GM12878 (cell line): ENCODE measurements around the gene GLMP. TPM values are rescaled to one million over a fixed set of nuclear protein-coding genes. Genes with fewer than 3 reads are reported as not detected.

Experiments
- ATAC-seq: fragments of 200-7000 bp; cut with Tn5 transposase; 3 replicates; pipeline ENCODE4 v1.9.1; 2020; ENCODE audit warnings: mild to moderate bottlenecking, moderate library complexity
- BruUV-seq: library from RNA; stranded (reverse); fragments of 400-500 nt; replicated peaks from 2 replicates; lab custom pipeline; 2021; lab: Mats Ljungman, UMichigan
- CTCF ChIA-PET: fragments of 300-600 bp; sonication (Branson Sonifier 250); formaldehyde crosslinking; extraction: SDS; loops from one replicate; lab custom pipeline; 2021; ENCODE audit warnings: inconsistent platforms; lab: Yijun Ruan, JAX
- POLR2A ChIA-PET: fragments of 350-600 bp; formaldehyde crosslinking; extraction: SDS; loops from one replicate; lab custom pipeline; 2021; ENCODE audit warnings: inconsistent platforms; lab: Charles Lee
- RAD21 ChIA-PET: fragments of 300-600 bp; sonication (Branson Sonifier 250); formaldehyde crosslinking; loops from one replicate; lab custom pipeline; 2023; ENCODE audit warnings: antibody characterized with exemption; ENCODE audit not compliant: unreplicated experiment; lab: Charles Lee
- SMC1A ChIA-PET: fragments of 300-600 bp; sonication (Branson Sonifier 250); formaldehyde crosslinking; loops from one replicate; lab custom pipeline; 2023; ENCODE audit not compliant: unreplicated experiment, uncharacterized antibody; lab: Charles Lee
- DNase-seq: peaks from one replicate; pipeline ENCODE4 v3.0.0-alpha.2; 2011; ENCODE audit warnings: low read depth, low spot score
- FAIRE-seq: peaks from 3 replicates; lab custom pipeline; 2011; peaks lifted over from hg19 to GRCh38; lab: Jason Lieb, UNC
- H2AFZ ChIP-seq: 2 replicates; pipeline ENCODE4 v1.6.0; 2011; ENCODE audit warnings: low read depth, low read length, control low read depth; ENCODE audit not compliant: control insufficient read depth
- H3K27ac ChIP-seq: 2 replicates; pipeline ENCODE4 v1.5.1; 2011; ENCODE audit warnings: control low read depth; ENCODE audit not compliant: control insufficient read depth, insufficient read depth
- H3K27me3 ChIP-seq, 2 experiments: replicated peaks in 1 of 2; 2 replicates each; pipeline versions ENCODE4 v1.6.0 to v1.6.1; 2011; ENCODE audit warnings: low read length in 1 of 2; ENCODE audit not compliant: control insufficient read depth in 2 of 2, insufficient read depth in 2 of 2
- H3K36me3 ChIP-seq, 2 experiments: 2 replicates each; pipeline ENCODE4 v1.5.1; 2011; ENCODE audit warnings: low read length in 1 of 2; ENCODE audit not compliant: control insufficient read depth in 2 of 2, insufficient read depth in 2 of 2
- H3K4me1 ChIP-seq: 2 replicates; pipeline ENCODE4 v1.6.1; 2011; ENCODE audit warnings: mild to moderate bottlenecking, low read length, moderate library complexity, mixed read lengths; ENCODE audit not compliant: control insufficient read depth, insufficient read depth
- H3K4me2 ChIP-seq: 2 replicates; pipeline ENCODE4 v1.6.0; 2011; ENCODE audit warnings: control low read depth; ENCODE audit not compliant: control insufficient read depth, insufficient read depth
- H3K4me3 ChIP-seq: fragments of 200-600 bp; sonication (generic); 2 replicates; pipeline ENCODE4 v1.5.1; 2016
- H3K79me2 ChIP-seq: 2 replicates; pipeline ENCODE4 v1.6.0; 2011; ENCODE audit warnings: low read length; ENCODE audit not compliant: control insufficient read depth, insufficient read depth
- H3K9ac ChIP-seq: 2 replicates; pipeline ENCODE4 v1.8.0; 2011; ENCODE audit warnings: low read length, control low read depth, mixed read lengths; ENCODE audit not compliant: control insufficient read depth, insufficient read depth
- H3K9me3 ChIP-seq: replicated peaks from 3 replicates; pipeline ENCODE4 v1.5.1; 2011; ENCODE audit warnings: mild to moderate bottlenecking, low read length; ENCODE audit not compliant: control insufficient read depth, insufficient read depth
- H4K20me1 ChIP-seq: 2 replicates; pipeline ENCODE4 v1.6.0; 2011; ENCODE audit not compliant: control insufficient read depth, insufficient read depth
- BRCA1 ChIP-seq: IDR thresholded peaks from 2 replicates; pipeline ENCODE4 v1.6.1; 2011; ENCODE audit warnings: low read depth, low read length, improper control_type of control experiment
- EGR1 ChIP-seq, 2 experiments: IDR thresholded peaks; 1 replicate in 1 of 2; 2 replicates in 1 of 2; pipeline ENCODE4 v1.6.1; 2011 to 2012; ENCODE audit warnings: low read depth in 2 of 2, low read length in 2 of 2, borderline replicate concordance in 1 of 2, mild to moderate bottlenecking in 1 of 2, moderate library complexity in 1 of 2
- EP300 ChIP-seq, 2 experiments: fragments of 150-350 bp in 1 of 2; IDR thresholded peaks; 2 replicates each; pipeline ENCODE4 v1.6.1; 2011 to 2012; ENCODE audit warnings: low read depth in 2 of 2, low read length in 2 of 2, borderline replicate concordance in 1 of 2, improper control_type of control experiment in 1 of 2, inconsistent platforms in 1 of 2; ENCODE audit not compliant: control insufficient read depth in 1 of 2
- ESRRA ChIP-seq: IDR thresholded peaks from 2 replicates; pipeline ENCODE4 v1.6.1; 2012; ENCODE audit warnings: mild to moderate bottlenecking, low read length, improper control_type of control experiment
- MEF2A ChIP-seq: IDR thresholded peaks from 2 replicates; pipeline ENCODE4 v1.6.1; 2011; ENCODE audit warnings: low read depth, mild to moderate bottlenecking, low read length, moderate library complexity; ENCODE audit not compliant: insufficient read depth
- MEF2B ChIP-seq: fragments of 450-650 bp; IDR thresholded peaks from 2 replicates; pipeline ENCODE4 v1.6.1; 2018; ENCODE audit warnings: mild to moderate bottlenecking, moderate library complexity; ENCODE audit not compliant: partially characterized antibody, poor library complexity, severe bottlenecking
- MYB ChIP-seq: fragments of 150-350 bp; IDR thresholded peaks from 2 replicates; pipeline ENCODE4 v1.6.1; 2014; ENCODE audit warnings: mild to moderate bottlenecking, low read depth, low read length, borderline replicate concordance
- MYC ChIP-seq: IDR thresholded peaks from 2 replicates; pipeline ENCODE4 v1.6.1; 2011; ENCODE audit warnings: mild to moderate bottlenecking, low read length, moderate library complexity, inconsistent platforms; ENCODE audit not compliant: insufficient read depth, insufficient replicate concordance, insufficient read length, severe bottlenecking
- NR2C2 ChIP-seq: IDR thresholded peaks from 2 replicates; pipeline ENCODE4 v1.6.1; 2011; ENCODE audit warnings: borderline replicate concordance, low read depth; ENCODE audit not compliant: control insufficient read depth, insufficient read length
- RBBP5 ChIP-seq: fragments of 200-600 bp; sonication (generic); conservative IDR thresholded peaks from 2 replicates; pipeline ENCODE4 v1.6.1; 2016
- SMAD1 ChIP-seq: fragments of 450-650 bp; IDR thresholded peaks from 2 replicates; pipeline ENCODE4 v1.6.1; 2018; ENCODE audit warnings: mild to moderate bottlenecking, low read depth; ENCODE audit not compliant: partially characterized antibody
- SREBF1 ChIP-seq: IDR thresholded peaks from 2 replicates; pipeline ENCODE4 v1.6.1; 2012; ENCODE audit warnings: mild to moderate bottlenecking, low read length
- STAT1 ChIP-seq: fragments of 450-650 bp; conservative IDR thresholded peaks from 2 replicates; pipeline ENCODE4 v1.6.1; 2014; ENCODE audit warnings: antibody characterized with exemption, mild to moderate bottlenecking
- TCF12 ChIP-seq: IDR thresholded peaks from 2 replicates; pipeline ENCODE4 v1.6.1; 2011; ENCODE audit warnings: low read depth, mild to moderate bottlenecking, low read length
- ZNF384 ChIP-seq: IDR thresholded peaks from 2 replicates; pipeline ENCODE4 v1.6.1; 2012; ENCODE audit warnings: low read depth, mild to moderate bottlenecking, low read length, improper control_type of control experiment, borderline replicate concordance
- ZNF622 ChIP-seq: fragments of 450-650 bp; IDR thresholded peaks from 2 replicates; pipeline ENCODE4 v1.6.1; 2017; ENCODE audit warnings: mild to moderate bottlenecking, inconsistent platforms
- WGBS: methylation state at CpG from one replicate; pipeline ENCODE4 v1.1.6; 2016; ENCODE audit warnings: low lambda C conversion rate; ENCODE audit not compliant: insufficient replicate concordance, insufficient coverage; ENCODE audit errors: missing lambda C conversion rate; 5-methylcytosine and 5-hydroxymethylcytosine counted together
- in situ Hi-C: fragments of 300-500 bp; cut with MboI; formaldehyde crosslinking; loops from 9 replicates; pipeline ENCODE4 v1.14.3; 2018; ENCODE audit warnings: mixed read lengths
- intact Hi-C: fragments of 100-400 bp; cut with micrococcal nuclease; formaldehyde crosslinking; loops from one replicate; pipeline ENCODE4 v1.14.2; 2022; ENCODE audit not compliant: unreplicated experiment
- polyA plus RNA-seq, 11 experiments: library from polyadenylated mRNA; depleted of rRNA in 4 of 11; unstranded in 6 of 11; stranded (reverse) in 5 of 11; fragments of >200 nt; fragmentation: Nextera tagmentation in 4 of 11; fragmentation: Illumina TruSeq in 1 of 11; extraction: Ambion mirVana in 4 of 11; extraction: Trizol in 1 of 11; gene quantifications; 1 replicate in 1 of 11; 2 replicates in 10 of 11; pipeline versions ENCODE4 v1.2.1 to v1.2.3, GENCODE V29; 2011 to 2016; ENCODE audit warnings: inconsistent platforms in 2 of 11, missing spikeins in 2 of 11, low read depth in 1 of 11
- total RNA-seq, 4 experiments: library from RNA; depleted of rRNA in 3 of 4; stranded (reverse); fragments of >200 nt in 3 of 4; fragmentation: Illumina TruSeq in 1 of 4; extraction: Trizol in 1 of 4; gene quantifications; 2 replicates each; pipeline versions ENCODE4 v1.2.1 to v1.2.3, GENCODE V29; 2013 to 2021
- TF ChIP-seq, protein P1 (sequence below): fragments of 450-650 bp; IDR thresholded peaks from 2 replicates; pipeline ENCODE4 v1.6.1; 2016; ENCODE audit warnings: mild to moderate bottlenecking

The GLMP gene
- total and polyA plus RNA-seq, 10 of the 15 experiments (the other 5 are each of a cell fraction or from before 2014, with no cell fraction given) = 4.4 to 30.0 (median 19.5) TPM

DNA sequence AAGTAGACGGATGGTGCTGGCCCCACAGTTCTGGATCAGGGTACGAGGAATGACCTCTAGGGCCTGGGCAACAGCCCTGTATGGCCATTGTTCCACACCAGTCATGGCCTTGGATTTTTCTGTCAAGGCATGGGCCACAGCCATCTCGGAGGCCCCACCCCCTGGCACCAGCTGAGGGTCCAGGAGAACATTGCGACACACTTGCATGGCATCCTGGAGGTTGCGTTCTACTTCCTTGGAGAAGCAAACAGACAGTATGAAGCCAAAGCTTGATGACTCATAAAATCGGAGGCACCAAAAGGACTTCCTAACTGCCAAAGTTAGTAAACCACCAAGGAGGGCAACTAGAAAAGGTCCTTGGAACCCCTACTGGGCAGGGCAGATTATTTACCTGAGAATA, 15.5 kb upstream of the GLMP start:
- intact Hi-C loops (no loop called here), in situ Hi-C loops (no loop called here)
- Histone ChIP-seq H3K27me3 (no peaks in the 10 kb centered on the region), H3K79me2 (no peaks in the 10 kb centered on the region), H3K36me3 (peaks cover 18 to 36% of the 10 kb centered on the region in 2 experiments), H3K4me2 (no peak overlapping the region), H3K9me3 (no peaks in the 10 kb centered on the region), H3K9ac (no peak overlapping the region), H3K4me3 (no peak overlapping the region), H3K27ac (no peak overlapping the region)
- POLR2A ChIA-PET = no interaction called here
- FAIRE-seq (no peak), ATAC-seq (no peak)
- SMC1A ChIA-PET = no interaction called here
- RAD21 ChIA-PET = no interaction called here
- CTCF ChIA-PET = interaction anchor here (2.2 kb wide), 1 partner anchor 8 kb away, joined by 6 read pairs; no protein-coding TSS in a partner anchor
- no TSS peak for BruUV-seq
- TF ChIP-seq MYC (no peak), BRCA1 (no peak), ESRRA (no peak), EP300 (IDR thresholded peaks at IDR 0.05; ENCODE audit: borderline replicate concordance in 1 of 2, control insufficient read depth in 1 of 2, low read depth in 2 of 2, low read length in 2 of 2) (no peak), SMAD1 (no peak), MEF2A (no peak), STAT1 (no peak), ZNF622 (no peak), EGR1 (IDR thresholded peaks at IDR 0.05; ENCODE audit: borderline replicate concordance in 1 of 2, low read depth in 2 of 2, low read length in 2 of 2) (no peak), SREBF1 (no peak), MYB (no peak), NR2C2 (no peak), TCF12 (no peak), MEF2B (no peak), ZNF384 (no peak), RBBP5 (no peak)
- TF ChIP-seq, protein P1, sequence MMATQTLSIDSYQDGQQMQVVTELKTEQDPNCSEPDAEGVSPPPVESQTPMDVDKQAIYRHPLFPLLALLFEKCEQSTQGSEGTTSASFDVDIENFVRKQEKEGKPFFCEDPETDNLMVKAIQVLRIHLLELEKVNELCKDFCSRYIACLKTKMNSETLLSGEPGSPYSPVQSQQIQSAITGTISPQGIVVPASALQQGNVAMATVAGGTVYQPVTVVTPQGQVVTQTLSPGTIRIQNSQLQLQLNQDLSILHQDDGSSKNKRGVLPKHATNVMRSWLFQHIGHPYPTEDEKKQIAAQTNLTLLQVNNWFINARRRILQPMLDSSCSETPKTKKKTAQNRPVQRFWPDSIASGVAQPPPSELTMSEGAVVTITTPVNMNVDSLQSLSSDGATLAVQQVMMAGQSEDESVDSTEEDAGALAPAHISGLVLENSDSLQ = no peak
- TF ChIP-seq, all 136 proteins: peak for 0
- no peak overlapping the region for H2AFZ ChIP-seq
- 93% methylated on average over 6 of the region's 6 CpGs for WGBS
- no peaks in the 10 kb centered on the region for H3K4me1 ChIP-seq
- no peak for DNase-seq
- no peaks in the 10 kb centered on the region for H4K20me1 ChIP-seq
